BE2C (cell line): Measurements from ENCODE around the gene AP2A2.

Experiments used
- DNase-seq: peaks from one replicate; pipeline ENCODE4 v3.0.0-alpha.2; 2020
- H3K27me3 ChIP-seq: fragments of 250-450 bp; sonication (Bioruptor Pico); 2 replicates; pipeline ENCODE4 v1.5.1; 2020; ENCODE audit warnings: mild to moderate bottlenecking
- H3K36me3 ChIP-seq: fragments of 250-450 bp; sonication (Bioruptor Pico); 2 replicates; pipeline ENCODE4 v1.5.1; 2020; ENCODE audit warnings: mild to moderate bottlenecking
- H3K4me1 ChIP-seq: fragments of 250-450 bp; sonication (Bioruptor Pico); 2 replicates; pipeline ENCODE4 v1.5.1; 2020
- H3K4me3 ChIP-seq: 2 replicates; pipeline ENCODE4 v1.5.1; 2011; ENCODE audit warnings: low read depth, low read length
- H3K9me3 ChIP-seq: fragments of 250-450 bp; sonication (Bioruptor Pico); 2 replicates; pipeline ENCODE4 v1.5.1; 2020
- TF ChIP-seq, protein P1 (sequence below): IDR thresholded peaks from 2 replicates; pipeline ENCODE4 v1.5.1; 2012; ENCODE audit warnings: mild to moderate bottlenecking, low read depth, low read length

Gene AP2A2

DNA sequence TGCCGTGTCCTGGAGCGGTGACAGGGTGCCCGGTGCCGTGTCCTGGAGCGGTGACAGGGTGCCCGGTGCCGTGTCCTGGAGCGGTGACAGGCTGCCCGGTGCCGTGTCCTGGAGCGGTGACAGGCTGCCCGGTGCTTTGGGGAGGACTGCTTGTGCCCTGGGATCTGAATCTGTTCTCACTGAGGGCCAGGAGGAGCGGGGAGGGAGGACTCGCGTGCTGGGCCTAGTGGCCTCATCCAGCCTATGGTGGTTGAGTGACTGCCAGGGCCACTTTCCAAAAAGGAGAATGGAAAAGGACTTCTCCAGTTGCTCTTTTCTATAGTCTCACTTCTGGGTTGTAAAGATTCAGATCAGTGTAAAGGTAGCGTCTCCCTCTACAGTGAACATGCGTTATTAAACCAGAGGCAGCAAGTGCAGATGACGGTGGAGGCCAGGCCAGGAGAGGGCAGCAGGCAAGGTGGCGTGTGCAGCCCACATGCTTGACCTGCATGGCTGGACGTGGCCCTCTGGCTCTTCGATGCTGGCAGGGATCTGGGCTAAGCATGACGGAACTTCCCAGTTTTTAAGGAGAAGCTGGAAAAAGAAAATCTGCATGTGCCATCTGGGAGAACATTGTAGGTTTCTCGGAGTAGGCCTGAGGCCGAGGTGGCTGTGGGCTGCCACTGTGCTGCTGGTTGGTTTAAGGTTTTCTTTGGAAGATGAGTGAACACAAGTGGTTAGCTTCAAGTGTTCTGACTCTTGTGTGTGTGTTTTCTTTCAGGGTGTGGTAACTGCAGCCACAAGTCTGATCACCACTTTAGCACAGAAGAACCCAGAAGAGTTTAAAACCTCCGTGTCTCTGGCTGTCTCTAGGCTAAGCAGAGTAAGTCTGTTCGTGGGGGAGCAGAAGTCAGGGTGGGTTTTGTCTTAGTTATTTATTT lies 55.0 kb downstream of the AP2A2 start:
- TF ChIP-seq, protein P1, sequence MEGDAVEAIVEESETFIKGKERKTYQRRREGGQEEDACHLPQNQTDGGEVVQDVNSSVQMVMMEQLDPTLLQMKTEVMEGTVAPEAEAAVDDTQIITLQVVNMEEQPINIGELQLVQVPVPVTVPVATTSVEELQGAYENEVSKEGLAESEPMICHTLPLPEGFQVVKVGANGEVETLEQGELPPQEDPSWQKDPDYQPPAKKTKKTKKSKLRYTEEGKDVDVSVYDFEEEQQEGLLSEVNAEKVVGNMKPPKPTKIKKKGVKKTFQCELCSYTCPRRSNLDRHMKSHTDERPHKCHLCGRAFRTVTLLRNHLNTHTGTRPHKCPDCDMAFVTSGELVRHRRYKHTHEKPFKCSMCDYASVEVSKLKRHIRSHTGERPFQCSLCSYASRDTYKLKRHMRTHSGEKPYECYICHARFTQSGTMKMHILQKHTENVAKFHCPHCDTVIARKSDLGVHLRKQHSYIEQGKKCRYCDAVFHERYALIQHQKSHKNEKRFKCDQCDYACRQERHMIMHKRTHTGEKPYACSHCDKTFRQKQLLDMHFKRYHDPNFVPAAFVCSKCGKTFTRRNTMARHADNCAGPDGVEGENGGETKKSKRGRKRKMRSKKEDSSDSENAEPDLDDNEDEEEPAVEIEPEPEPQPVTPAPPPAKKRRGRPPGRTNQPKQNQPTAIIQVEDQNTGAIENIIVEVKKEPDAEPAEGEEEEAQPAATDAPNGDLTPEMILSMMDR, result no peak

DNA sequence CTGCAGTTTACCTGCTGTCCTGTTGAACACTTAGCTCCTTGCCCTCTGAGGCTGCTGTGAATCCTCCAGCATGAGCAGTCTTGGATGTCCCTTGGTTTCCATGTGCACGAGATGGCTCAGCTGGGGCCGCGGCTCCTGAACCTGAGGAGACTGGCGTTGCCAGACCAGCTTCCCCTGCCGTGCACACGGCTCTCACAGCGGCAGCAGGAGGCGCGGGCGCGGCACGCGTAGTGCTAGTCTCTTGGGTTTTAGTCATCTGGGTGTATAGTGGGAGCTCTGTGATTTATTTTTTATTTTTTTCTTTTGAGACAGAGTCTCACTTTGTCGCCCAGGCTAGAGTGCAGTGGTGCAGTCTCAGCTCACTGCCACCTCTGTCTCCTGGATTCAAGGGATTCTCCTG lies 56.1 kb downstream of the AP2A2 start:
- no peaks in the 10 kb centered on the region for H3K9me3 ChIP-seq
- peaks cover 28% of the 10 kb centered on the region for H3K36me3 ChIP-seq
- no peaks in the 10 kb centered on the region for H3K27me3 ChIP-seq
- H3K4me3 ChIP-seq, result no peak overlapping the region
- H3K4me1 ChIP-seq, result no peaks in the 10 kb centered on the region
- TF ChIP-seq, protein P1, result no peak
- no peak for DNase-seq

More for the DNA sequence above, 55.0 kb downstream of the AP2A2 start:
- peaks cover 24% of the 10 kb centered on the region for H3K36me3 ChIP-seq
- no peak overlapping the region for H3K4me3 ChIP-seq
- no peak for DNase-seq
- no peaks in the 10 kb centered on the region for H3K27me3 ChIP-seq
- no peaks in the 10 kb centered on the region for H3K9me3 ChIP-seq
- H3K4me1 ChIP-seq, result no peaks in the 10 kb centered on the region

DNA sequence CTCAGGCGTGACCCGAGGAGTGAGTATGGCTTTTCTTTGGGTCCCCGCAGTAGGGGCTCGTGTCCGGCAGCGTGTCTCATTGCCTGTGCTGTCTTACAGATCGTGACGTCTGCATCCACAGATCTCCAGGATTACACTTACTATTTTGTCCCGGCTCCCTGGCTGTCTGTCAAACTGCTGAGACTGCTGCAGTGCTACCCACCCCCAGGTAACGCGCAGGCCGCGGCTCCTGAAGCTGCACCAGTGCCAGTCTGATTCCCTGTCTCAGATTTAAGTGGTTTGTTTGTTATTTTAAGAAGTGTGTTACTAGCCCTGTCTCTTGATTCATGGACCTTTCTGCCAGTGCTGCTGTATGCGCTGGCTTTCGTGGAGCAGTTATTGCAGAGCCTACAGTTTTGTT lies 58.9 kb downstream of the AP2A2 start:
- peaks cover 15% of the 10 kb centered on the region for H3K36me3 ChIP-seq

GRCh38 chr11:985406-985805 lies 59.7 kb downstream of the AP2A2 start:
- Histone ChIP-seq H3K36me3 (peaks cover 15% of the 10 kb centered on the region), H3K4me3 (no peak overlapping the region), H3K9me3 (no peaks in the 10 kb centered on the region), H3K27me3 (no peaks in the 10 kb centered on the region), H3K4me1 (no peaks in the 10 kb centered on the region)
- TF ChIP-seq, protein P1, result no peak
- DNase-seq, result no peak

More for the DNA sequence above, 58.9 kb downstream of the AP2A2 start:
- Histone ChIP-seq H3K9me3 (no peaks in the 10 kb centered on the region), H3K27me3 (no peaks in the 10 kb centered on the region), H3K4me1 (no peaks in the 10 kb centered on the region), H3K4me3 (no peak overlapping the region)
- DNase-seq, result no peak
- TF ChIP-seq, protein P1, result no peak

GRCh38 chr11:985848-986247 lies 60.2 kb downstream of the AP2A2 start:
- Histone ChIP-seq H3K27me3 (no peaks in the 10 kb centered on the region), H3K9me3 (no peaks in the 10 kb centered on the region), H3K4me3 (no peak overlapping the region), H3K36me3 (peaks cover 14% of the 10 kb centered on the region), H3K4me1 (no peaks in the 10 kb centered on the region)
- TF ChIP-seq, protein P1, result no peak
- no peak for DNase-seq
